GM23338 (cell line): ENCODE data around the gene PARD3.

ENCODE experiments used
- CREB1 ChIP-seq: fragments of 250-450 bp; sonication (Bioruptor Pico); IDR thresholded peaks from 2 replicates; pipeline ENCODE4 v1.5.0; 2020; ENCODE audit warnings: low read depth, mild to moderate bottlenecking, moderate library complexity
- CTCF ChIP-seq, 2 experiments: fragments of 200-600 bp in 1 of 2; sonication (generic) in 1 of 2; conservative IDR thresholded peaks; 2 replicates each; pipeline versions ENCODE4 v1.5.1 to v1.6.1; 2016 to 2017; ENCODE audit warnings: antibody characterized with exemption in 2 of 2, low read depth in 2 of 2, mild to moderate bottlenecking in 2 of 2, moderate library complexity in 1 of 2
- ETS1 ChIP-seq: IDR thresholded peaks from 2 replicates; pipeline ENCODE4 v1.6.1; 2016; ENCODE audit warnings: antibody characterized with exemption
- EZH2 ChIP-seq: fragments of 200-600 bp; sonication (generic); IDR thresholded peaks from one replicate; pipeline ENCODE4 v1.8.0; 2017; ENCODE audit warnings: antibody characterized with exemption, mild to moderate bottlenecking, low read depth; ENCODE audit not compliant: unreplicated experiment
- EZH2phosphoT487 ChIP-seq: fragments of 200-600 bp; sonication (generic); IDR thresholded peaks from one replicate; pipeline ENCODE4 v1.8.1; 2018; ENCODE audit warnings: antibody characterized with exemption; ENCODE audit not compliant: unreplicated experiment
- JUNB ChIP-seq: IDR thresholded peaks from one replicate; pipeline ENCODE4 v1.6.1; 2016; ENCODE audit warnings: antibody characterized with exemption; ENCODE audit not compliant: unreplicated experiment
- NANOG ChIP-seq: IDR thresholded peaks from 2 replicates; pipeline ENCODE4 v1.6.1; 2016; ENCODE audit warnings: antibody characterized with exemption, borderline replicate concordance
- POLR2AphosphoS5 ChIP-seq: IDR thresholded peaks from 2 replicates; pipeline ENCODE4 v1.6.1; 2016; ENCODE audit warnings: antibody characterized with exemption, low read depth
- REST ChIP-seq: IDR thresholded peaks from one replicate; pipeline ENCODE4 v1.6.1; 2018; ENCODE audit warnings: antibody characterized with exemption; ENCODE audit not compliant: unreplicated experiment
- STAT1 ChIP-seq: IDR thresholded peaks from one replicate; pipeline ENCODE4 v1.6.1; 2016; ENCODE audit warnings: antibody characterized with exemption; ENCODE audit not compliant: unreplicated experiment
- ZNF114 ChIP-seq: fragments of 250-450 bp; sonication (Bioruptor Pico); IDR thresholded peaks from 2 replicates; pipeline ENCODE4 v1.5.0; 2020; ENCODE audit warnings: mild to moderate bottlenecking, moderate library complexity
- ZNF331 ChIP-seq: fragments of 250-450 bp; sonication (Bioruptor Pico); IDR thresholded peaks from 2 replicates; pipeline ENCODE4 v1.5.0; 2020; ENCODE audit warnings: low read depth, mild to moderate bottlenecking, moderate library complexity

GRCh38 chr10:34438741-34439140 is 376.4 kb downstream of the PARD3 start:
- TF ChIP-seq CTCF (conservative IDR thresholded peaks at IDR 0.05; ENCODE audit: low read depth in 2 of 2) = no peak
- no peak for TF ChIP-seq STAT1
- no peak for TF ChIP-seq POLR2AphosphoS5
- no peak for TF ChIP-seq CREB1 (CRISPR knock-in tag)
- TF ChIP-seq EZH2 = no peak
- TF ChIP-seq REST = no peak
- no peak for TF ChIP-seq ZNF114 (CRISPR knock-in tag)
- TF ChIP-seq NANOG = no peak
- TF ChIP-seq EZH2phosphoT487 = no peak
- TF ChIP-seq JUNB = no peak
- TF ChIP-seq ZNF331 = no peak
- TF ChIP-seq ETS1 = no peak
